ENCODE data around the gene ATAD1.

The ATAD1 gene

DNA sequence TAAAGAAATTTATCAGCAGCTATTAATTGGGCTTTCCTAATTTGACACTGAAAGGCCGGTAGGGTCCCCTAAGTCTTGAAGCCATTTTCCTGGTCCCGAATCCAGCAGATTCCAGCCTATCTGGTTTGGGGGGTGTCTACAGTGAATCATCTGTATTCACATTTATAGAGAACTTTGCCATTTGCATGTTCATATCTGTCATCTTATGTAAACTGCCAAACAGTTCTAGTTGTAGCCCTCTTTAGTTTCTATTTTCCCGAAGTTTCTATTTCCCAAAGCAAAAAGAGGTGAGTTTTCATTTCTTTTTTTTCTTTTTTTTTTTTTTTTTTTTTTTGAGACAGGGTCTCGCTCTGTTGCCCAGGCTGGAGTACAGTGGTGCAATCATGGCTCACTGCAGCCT lies 110.8 kb downstream of the ATAD1 start:
- DNase-seq = no peak

DNA sequence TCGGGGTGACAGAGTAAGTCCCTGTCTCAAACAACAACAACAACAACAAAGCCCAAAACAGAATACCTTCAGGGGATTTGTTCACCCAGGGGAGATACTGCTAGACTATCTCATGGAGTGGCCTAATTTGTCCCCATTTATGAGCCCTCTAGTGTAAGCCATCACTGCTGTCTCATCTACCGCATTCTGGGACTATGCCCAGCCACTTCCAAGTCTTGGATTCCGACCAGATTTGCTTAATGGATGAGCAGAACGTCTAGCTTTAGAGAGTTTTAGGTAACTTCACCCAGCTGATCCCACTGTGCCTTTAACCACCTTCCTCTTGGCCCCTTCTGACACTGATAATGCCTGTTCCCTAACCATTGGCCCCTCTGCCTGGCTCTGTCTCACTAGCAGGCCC lies 111.3 kb downstream of the ATAD1 start:
- no peak for DNase-seq

DNA sequence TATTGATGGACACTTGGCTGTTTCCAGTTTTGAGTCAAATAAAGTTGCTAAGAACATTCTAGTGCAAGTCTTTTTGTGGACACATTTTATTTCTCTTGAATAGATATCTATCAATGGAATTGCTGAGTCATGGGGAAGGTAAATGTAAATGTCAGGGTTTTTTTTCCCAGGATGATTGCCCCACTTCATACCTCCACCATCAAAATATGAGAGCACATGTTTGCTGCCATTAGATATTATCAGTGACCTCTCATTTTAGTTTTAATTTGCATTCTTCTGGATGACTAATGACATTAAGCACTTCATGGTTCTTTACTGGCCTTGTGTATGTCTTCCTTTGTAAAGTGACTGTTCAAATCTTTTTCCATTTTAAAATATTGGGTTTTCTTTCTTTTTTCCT lies 112.7 kb downstream of the ATAD1 start:
- DNase-seq = no peak

DNA sequence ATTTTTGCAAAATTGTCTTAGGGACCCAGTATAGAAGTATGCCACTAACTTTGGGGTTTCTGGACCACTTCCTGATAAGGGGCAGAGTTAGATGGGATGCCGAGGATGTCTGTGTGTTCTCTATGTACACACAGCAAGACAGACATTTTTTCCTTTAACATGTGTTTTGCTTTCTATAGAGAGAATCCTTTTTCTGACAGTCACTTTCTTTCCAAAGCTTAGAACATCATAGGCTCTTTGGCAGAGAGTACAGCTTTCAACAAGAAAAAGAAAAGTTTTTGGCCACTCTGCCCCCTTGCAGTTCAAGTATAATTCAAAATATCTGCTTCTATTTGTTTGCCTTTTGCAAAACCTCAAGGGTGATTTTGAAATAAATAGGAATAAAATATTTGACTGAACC lies 114.3 kb downstream of the ATAD1 start:
- DNase-seq = no peak

DNA sequence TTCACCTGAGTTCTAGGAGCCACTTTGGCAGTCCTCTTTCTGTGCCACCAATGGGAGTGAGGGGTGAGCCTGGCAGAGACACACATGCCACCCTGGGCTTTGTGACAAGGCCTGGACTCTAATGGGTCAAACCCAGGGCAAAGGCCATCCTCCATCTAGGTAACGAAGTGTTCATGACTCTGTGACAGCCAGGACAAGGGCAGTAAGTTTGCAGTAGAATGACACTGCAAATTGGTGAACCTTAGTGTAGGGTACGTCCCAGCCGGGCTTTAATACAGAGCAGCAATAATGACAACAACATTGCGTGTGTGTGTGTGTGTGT lies 115.1 kb downstream of the ATAD1 start:
- no peak for DNase-seq

DNA sequence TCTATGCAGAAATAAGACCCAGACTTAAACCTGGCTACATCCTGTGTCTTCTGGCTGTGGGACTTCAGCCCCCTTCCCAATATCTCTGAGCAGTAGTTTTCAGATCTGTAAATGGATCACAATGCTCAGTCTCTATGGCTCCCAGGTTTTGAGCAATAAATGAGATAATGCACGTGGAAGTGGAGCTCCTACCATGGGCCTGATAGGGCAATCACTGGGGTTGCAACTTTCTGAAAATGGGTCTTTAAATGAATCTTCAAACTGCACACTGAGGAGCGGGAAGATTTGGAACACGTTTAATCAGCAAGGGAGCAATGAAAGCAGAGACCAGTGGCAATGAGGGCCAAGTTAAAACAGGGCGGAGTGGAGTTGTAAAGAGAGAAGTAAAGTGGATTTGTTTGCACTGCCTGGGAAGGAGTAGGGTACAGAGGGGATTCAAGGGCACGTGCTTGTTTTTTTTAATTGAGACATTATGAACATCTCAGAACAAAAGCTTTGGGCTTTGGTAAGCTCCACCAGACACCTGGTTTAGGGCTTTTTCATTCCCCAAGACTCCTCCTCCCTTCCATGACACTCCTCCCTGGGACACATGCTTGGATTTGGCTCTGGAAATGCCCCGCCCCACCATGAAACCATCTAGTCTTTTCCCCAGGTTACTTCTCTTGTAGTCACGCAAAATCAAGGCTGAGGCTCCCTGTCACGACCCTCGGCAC lies 115.6 kb downstream of the ATAD1 start:
- no peak for DNase-seq

Data from stimulated activated CD4-positive, alpha-beta T cell treated with anti-CD3 and anti-CD28 coated beads, Interleukin-1b, Interleukin-23, amount 100 ng/mL, for 48 hours (primary cell).